NK-92 treated with Interleukin-12 subunit alpha and Interleukin-12 subunit beta, amount 100 ng/mL, for 24 hours (cell line): Measurements from ENCODE around the gene CRYAB.
"Not testable (repeated sequence)": the region's sequence is repeated elsewhere in the genome, so short reads cannot be mapped to it uniquely, and the experiment has no call there.

Experiments used
- DNase-seq: peaks from one replicate; lab custom pipeline; 2025; lab: John Stamatoyannopoulos, UW

The CRYAB gene

GRCh38 chr11:111933872-111934271 lies 22.3 kb upstream of the CRYAB start:
- no peak for DNase-seq

GRCh38 chr11:111933176-111933575 lies 21.6 kb upstream of the CRYAB start:
- not testable (repeated sequence) for DNase-seq

GRCh38 chr11:111932611-111932950 lies 21.0 kb upstream of the CRYAB start:
- no peak for DNase-seq

GRCh38 chr11:111930472-111930871 lies 18.9 kb upstream of the CRYAB start:
- no peak for DNase-seq

- peak; percentile 96 for DNase-seq
Measured at GRCh38 chr11:111926505-111927391, 15.2 kb upstream of the CRYAB start.

GRCh38 chr11:111925953-111926352 lies 14.4 kb upstream of the CRYAB start:
- DNase-seq = no peak

GRCh38 chr11:111923951-111924350 lies 12.4 kb upstream of the CRYAB start:
- no peak for DNase-seq

GRCh38 chr11:111923351-111923788 lies 11.8 kb upstream of the CRYAB start:
- no peak for DNase-seq

GRCh38 chr11:111922803-111923202 lies 11.2 kb upstream of the CRYAB start:
- no peak for DNase-seq

GRCh38 chr11:111921541-111922230 lies 10.1 kb upstream of the CRYAB start:
- DNase-seq = no peak

GRCh38 chr11:111920908-111921307 lies 9.3 kb upstream of the CRYAB start:
- no peak for DNase-seq

- no peak for DNase-seq
Measured at GRCh38 chr11:111918390-111919256, 7.1 kb upstream of the CRYAB start, which contains the start of gene C11orf52. C11orf52 (plus strand) TSS chr11:111918913; CDS start chr11:111918973, 60 bp downstream.

GRCh38 chr11:111917788-111918187 lies 6.2 kb upstream of the CRYAB start:
- no peak for DNase-seq

- DNase-seq = no peak
Measured at GRCh38 chr11:111917312-111917711, 5.7 kb upstream of the CRYAB start.

- no peak for DNase-seq
Measured at GRCh38 chr11:111916768-111917167, 5.2 kb upstream of the CRYAB start.

- no peak for DNase-seq
Measured at GRCh38 chr11:111913997-111914396, 2.4 kb upstream of the CRYAB start.

- no peak for DNase-seq
Measured at GRCh38 chr11:111913031-111913861, 1.7 kb upstream of the CRYAB start.

- no peak for DNase-seq
Measured at GRCh38 chr11:111912535-111912934, 965 bp upstream of the CRYAB start, which contains the start of gene HSPB2. HSPB2 (plus strand) TSS chr11:111912734; CDS start chr11:111912830, 96 bp downstream.

- DNase-seq = no peak
Measured at GRCh38 chr11:111910676-111911562, 651 bp downstream of the CRYAB start.

GRCh38 chr11:111909378-111909777 lies 2.2 kb downstream of the CRYAB start:
- DNase-seq = no peak
